ENCODE data around the gene FBXW11.

DNA sequence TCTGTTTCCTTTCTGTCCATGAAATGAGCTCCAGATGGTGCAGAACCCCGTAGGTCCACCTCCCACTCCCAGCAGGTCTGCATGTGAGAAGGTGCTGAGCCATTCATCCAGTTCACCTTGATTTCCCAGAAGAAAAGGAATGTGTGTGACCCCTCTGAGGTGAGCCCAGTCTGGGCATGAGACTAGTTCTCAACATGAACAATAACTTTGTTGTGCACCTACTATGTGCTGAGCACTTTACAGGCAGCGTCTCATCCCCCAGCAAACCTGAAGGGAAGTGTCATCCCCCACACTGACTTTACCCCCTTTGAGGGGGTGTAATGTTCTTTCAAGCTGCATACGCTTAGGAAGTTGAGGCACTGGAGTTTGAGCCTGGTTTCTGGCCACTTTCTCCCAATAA is 159.4 kb downstream of the FBXW11 start:
- TF ChIP-seq SMC3 (IDR thresholded peaks at IDR 0.05), result no peak
- no peak for TF ChIP-seq NR3C1 (IDR thresholded peaks at IDR 0.05)
- TF ChIP-seq, protein P1, sequence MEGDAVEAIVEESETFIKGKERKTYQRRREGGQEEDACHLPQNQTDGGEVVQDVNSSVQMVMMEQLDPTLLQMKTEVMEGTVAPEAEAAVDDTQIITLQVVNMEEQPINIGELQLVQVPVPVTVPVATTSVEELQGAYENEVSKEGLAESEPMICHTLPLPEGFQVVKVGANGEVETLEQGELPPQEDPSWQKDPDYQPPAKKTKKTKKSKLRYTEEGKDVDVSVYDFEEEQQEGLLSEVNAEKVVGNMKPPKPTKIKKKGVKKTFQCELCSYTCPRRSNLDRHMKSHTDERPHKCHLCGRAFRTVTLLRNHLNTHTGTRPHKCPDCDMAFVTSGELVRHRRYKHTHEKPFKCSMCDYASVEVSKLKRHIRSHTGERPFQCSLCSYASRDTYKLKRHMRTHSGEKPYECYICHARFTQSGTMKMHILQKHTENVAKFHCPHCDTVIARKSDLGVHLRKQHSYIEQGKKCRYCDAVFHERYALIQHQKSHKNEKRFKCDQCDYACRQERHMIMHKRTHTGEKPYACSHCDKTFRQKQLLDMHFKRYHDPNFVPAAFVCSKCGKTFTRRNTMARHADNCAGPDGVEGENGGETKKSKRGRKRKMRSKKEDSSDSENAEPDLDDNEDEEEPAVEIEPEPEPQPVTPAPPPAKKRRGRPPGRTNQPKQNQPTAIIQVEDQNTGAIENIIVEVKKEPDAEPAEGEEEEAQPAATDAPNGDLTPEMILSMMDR (IDR thresholded peaks at IDR 0.05), result no peak
- TF ChIP-seq EP300 (IDR thresholded peaks at IDR 0.05), result no peak
- TF ChIP-seq, protein P2, sequence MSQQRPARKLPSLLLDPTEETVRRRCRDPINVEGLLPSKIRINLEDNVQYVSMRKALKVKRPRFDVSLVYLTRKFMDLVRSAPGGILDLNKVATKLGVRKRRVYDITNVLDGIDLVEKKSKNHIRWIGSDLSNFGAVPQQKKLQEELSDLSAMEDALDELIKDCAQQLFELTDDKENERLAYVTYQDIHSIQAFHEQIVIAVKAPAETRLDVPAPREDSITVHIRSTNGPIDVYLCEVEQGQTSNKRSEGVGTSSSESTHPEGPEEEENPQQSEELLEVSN (IDR thresholded peaks at IDR 0.05; ENCODE audit: borderline replicate concordance, low read depth), result no peak
- no peak for TF ChIP-seq NFE2L2 (conservative IDR thresholded peaks at IDR 0.05; ENCODE audit: low read length)
- no peak for TF ChIP-seq ESRRA (IDR thresholded peaks at IDR 0.05; ENCODE audit: borderline replicate concordance, low read length)
- no peak for TF ChIP-seq RARB (CRISPR knock-in tag; IDR thresholded peaks at IDR 0.05)
- TF ChIP-seq, protein P3, sequence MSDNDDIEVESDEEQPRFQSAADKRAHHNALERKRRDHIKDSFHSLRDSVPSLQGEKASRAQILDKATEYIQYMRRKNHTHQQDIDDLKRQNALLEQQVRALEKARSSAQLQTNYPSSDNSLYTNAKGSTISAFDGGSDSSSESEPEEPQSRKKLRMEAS (IDR thresholded peaks at IDR 0.05), result no peak
- no peak for TF ChIP-seq POLR2A (IDR thresholded peaks at IDR 0.05; ENCODE audit: low read length)
- no peak for TF ChIP-seq HOXB5 (CRISPR knock-in tag; IDR thresholded peaks at IDR 0.05)
- TF ChIP-seq ZNF302 (CRISPR knock-in tag; IDR thresholded peaks at IDR 0.05), result no peak
- TF ChIP-seq, protein P4, sequence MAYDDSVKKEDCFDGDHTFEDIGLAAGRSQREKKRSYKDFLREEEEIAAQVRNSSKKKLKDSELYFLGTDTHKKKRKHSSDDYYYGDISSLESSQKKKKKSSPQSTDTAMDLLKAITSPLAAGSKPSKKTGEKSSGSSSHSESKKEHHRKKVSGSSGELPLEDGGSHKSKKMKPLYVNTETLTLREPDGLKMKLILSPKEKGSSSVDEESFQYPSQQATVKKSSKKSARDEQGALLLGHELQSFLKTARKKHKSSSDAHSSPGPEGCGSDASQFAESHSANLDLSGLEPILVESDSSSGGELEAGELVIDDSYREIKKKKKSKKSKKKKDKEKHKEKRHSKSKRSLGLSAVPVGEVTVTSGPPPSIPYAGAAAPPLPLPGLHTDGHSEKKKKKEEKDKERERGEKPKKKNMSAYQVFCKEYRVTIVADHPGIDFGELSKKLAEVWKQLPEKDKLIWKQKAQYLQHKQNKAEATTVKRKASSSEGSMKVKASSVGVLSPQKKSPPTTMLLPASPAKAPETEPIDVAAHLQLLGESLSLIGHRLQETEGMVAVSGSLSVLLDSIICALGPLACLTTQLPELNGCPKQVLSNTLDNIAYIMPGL (CRISPR knock-in tag; IDR thresholded peaks at IDR 0.05; ENCODE audit: borderline replicate concordance), result no peak
